ENCODE data around the gene TTLL6.

The TTLL6 gene

GRCh38 chr17:48747445-48748363 is 69.3 kb downstream of the TTLL6 start:
- TF ChIP-seq CTCF (conservative IDR thresholded peaks at IDR 0.05; ENCODE audit: low read depth, low read length), result no peak
- no peak overlapping the region for H3K4me3 ChIP-seq (ENCODE audit: low read length)

GRCh38 chr17:48746916-48747444 is 70.0 kb downstream of the TTLL6 start:
- TF ChIP-seq CTCF (conservative IDR thresholded peaks at IDR 0.05; ENCODE audit: low read depth, low read length), result no peak
- DNase-seq (ENCODE audit: low read depth), result no peak
- no peak overlapping the region for H3K4me3 ChIP-seq (ENCODE audit: low read length)

More at GRCh38 chr17:48747445-48748363, 69.3 kb downstream of the TTLL6 start:
- no peak for DNase-seq (ENCODE audit: low read depth)

GRCh38 chr17:48745381-48746275 is 71.4 kb downstream of the TTLL6 start:
- no peak overlapping the region for H3K4me3 ChIP-seq (ENCODE audit: low read length)
- DNase-seq (ENCODE audit: low read depth), result no peak
- TF ChIP-seq CTCF (conservative IDR thresholded peaks at IDR 0.05; ENCODE audit: low read depth, low read length), result no peak

GRCh38 chr17:48740537-48740936 is 76.5 kb downstream of the TTLL6 start:
- no peak for TF ChIP-seq CTCF (conservative IDR thresholded peaks at IDR 0.05; ENCODE audit: low read depth, low read length)
- no peak overlapping the region for H3K4me3 ChIP-seq (ENCODE audit: low read length)
- no peak for DNase-seq (ENCODE audit: low read depth)

- no peak for DNase-seq (ENCODE audit: low read depth)
- TF ChIP-seq CTCF (conservative IDR thresholded peaks at IDR 0.05; ENCODE audit: low read depth, low read length), result no peak
- H3K4me3 ChIP-seq (ENCODE audit: low read length), result no peak overlapping the region
These were observed 78.1 kb downstream of the TTLL6 start for GRCh38 chr17:48738803-48739526.

- no peak overlapping the region for H3K4me3 ChIP-seq (ENCODE audit: low read length)
- no peak for DNase-seq (ENCODE audit: low read depth)
- TF ChIP-seq CTCF (conservative IDR thresholded peaks at IDR 0.05; ENCODE audit: low read depth, low read length), result no peak
These were observed 78.6 kb downstream of the TTLL6 start for GRCh38 chr17:48738424-48738802.

Measured in retinal pigment epithelial cell (primary cell).